ENCODE measurements around the gene ATP10A. TPM values are rescaled to one million over a fixed set of nuclear protein-coding genes. Genes with fewer than 3 reads are reported as not detected.

Gene ATP10A
- total and polyA plus RNA-seq, 2 experiments from 2014 or later: not detected

DNA sequence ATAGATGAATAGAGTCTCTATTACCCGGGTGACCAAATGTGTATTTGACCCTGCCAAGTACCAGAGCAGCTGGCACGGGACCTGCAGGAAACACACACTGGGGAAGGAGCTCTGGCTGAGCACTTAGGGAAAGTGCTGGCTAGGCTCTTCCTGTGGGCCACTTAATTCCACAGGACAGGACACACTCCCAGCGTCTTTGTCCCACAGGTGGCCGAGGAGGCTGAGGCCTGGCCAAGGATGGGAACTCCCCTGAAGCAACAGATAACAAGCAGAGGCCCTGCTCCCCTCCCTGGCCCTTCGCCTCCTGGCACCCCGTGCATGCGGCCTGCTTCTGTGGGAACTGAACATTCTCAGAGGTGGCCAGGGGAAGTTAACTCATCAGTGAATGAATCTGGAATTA is 180.8 kb downstream of the ATP10A start:
- no peaks in the 10 kb centered on the region for H3K9me3 ChIP-seq (ENCODE audit: low read depth)
- H3K4me1 ChIP-seq (ENCODE audit: low read depth): no peaks in the 10 kb centered on the region
- H3K4me3 ChIP-seq: no peak overlapping the region
- no peak for DNase-seq (ENCODE audit: low read depth in 1 of 2, low spot score in 1 of 2)
- H3K27me3 ChIP-seq: no peaks in the 10 kb centered on the region
- H3K27ac ChIP-seq: no peak overlapping the region
- TF ChIP-seq, protein P1, sequence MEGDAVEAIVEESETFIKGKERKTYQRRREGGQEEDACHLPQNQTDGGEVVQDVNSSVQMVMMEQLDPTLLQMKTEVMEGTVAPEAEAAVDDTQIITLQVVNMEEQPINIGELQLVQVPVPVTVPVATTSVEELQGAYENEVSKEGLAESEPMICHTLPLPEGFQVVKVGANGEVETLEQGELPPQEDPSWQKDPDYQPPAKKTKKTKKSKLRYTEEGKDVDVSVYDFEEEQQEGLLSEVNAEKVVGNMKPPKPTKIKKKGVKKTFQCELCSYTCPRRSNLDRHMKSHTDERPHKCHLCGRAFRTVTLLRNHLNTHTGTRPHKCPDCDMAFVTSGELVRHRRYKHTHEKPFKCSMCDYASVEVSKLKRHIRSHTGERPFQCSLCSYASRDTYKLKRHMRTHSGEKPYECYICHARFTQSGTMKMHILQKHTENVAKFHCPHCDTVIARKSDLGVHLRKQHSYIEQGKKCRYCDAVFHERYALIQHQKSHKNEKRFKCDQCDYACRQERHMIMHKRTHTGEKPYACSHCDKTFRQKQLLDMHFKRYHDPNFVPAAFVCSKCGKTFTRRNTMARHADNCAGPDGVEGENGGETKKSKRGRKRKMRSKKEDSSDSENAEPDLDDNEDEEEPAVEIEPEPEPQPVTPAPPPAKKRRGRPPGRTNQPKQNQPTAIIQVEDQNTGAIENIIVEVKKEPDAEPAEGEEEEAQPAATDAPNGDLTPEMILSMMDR (IDR thresholded peaks at IDR 0.05; ENCODE audit: low read depth, low read length): no peak
- H3K36me3 ChIP-seq: no peaks in the 10 kb centered on the region

DNA sequence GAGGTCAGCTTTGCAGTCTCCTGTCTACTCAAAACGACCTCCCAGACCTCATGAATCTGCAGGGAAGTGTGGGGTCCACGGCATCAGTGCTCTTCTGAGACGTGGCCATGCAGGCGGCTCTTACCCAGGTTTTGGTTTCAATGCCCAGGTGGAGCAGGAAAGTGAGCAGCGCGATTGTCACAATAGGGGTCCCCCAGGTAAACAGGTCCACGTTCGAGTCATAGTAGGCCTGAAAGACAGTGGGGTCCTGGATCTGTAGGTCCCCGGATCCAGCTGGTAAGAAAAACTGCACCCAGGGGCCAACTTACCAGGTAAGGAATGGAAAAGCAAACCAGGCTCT is 182.5 kb downstream of the ATP10A start:
- Histone ChIP-seq H3K36me3 (no peaks in the 10 kb centered on the region), H3K4me3 (no peak overlapping the region), H3K9me3 (ENCODE audit: low read depth) (no peaks in the 10 kb centered on the region), H3K27ac (no peak overlapping the region), H3K27me3 (no peaks in the 10 kb centered on the region), H3K4me1 (ENCODE audit: low read depth) (no peaks in the 10 kb centered on the region)
- no peak for DNase-seq (ENCODE audit: low read depth in 1 of 2, low spot score in 1 of 2)
- TF ChIP-seq, protein P1 (IDR thresholded peaks at IDR 0.05; ENCODE audit: low read depth, low read length): no peak

DNA sequence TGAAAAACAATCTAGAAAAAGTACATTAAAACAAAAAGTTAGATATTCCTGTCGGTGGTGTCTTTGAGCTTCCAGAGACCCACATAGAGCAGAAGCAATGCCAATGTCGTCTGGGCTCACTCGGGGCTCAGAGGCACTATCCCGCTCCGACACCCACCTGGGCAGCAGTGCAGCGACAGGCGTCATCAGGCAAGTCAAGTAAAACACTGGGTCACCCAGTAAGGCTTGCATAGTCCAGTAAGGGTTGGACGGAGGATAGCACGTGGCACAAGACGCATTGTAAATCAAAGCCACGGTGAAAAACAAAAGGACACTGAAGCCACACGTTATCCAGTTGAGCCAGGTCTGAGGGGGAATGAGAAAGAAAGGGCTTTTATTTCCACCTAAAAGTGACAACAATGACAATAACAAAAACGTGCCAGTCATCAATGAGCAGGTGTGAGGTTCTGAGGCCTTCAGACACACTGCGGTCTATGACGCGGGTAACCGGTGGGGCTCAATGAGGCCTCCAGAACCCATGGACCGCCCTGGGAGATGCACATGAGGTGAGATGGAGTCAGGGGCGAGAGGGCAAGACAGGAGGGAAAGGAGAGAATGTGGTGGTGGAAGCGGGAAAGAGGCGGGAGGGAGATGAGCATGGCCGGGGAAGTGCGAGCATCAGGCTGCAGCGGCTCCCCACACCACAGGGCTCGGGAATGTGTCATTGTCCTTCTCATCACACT is 183.0 kb downstream of the ATP10A start:
- H3K36me3 ChIP-seq: no peaks in the 10 kb centered on the region
- no peak overlapping the region for H3K4me3 ChIP-seq
- no peak overlapping the region for H3K27ac ChIP-seq
- no peak for DNase-seq (ENCODE audit: low read depth in 1 of 2, low spot score in 1 of 2)
- no peaks in the 10 kb centered on the region for H3K27me3 ChIP-seq
- no peaks in the 10 kb centered on the region for H3K9me3 ChIP-seq (ENCODE audit: low read depth)
- no peaks in the 10 kb centered on the region for H3K4me1 ChIP-seq (ENCODE audit: low read depth)
- TF ChIP-seq, protein P1 (IDR thresholded peaks at IDR 0.05; ENCODE audit: low read depth, low read length): no peak

DNA sequence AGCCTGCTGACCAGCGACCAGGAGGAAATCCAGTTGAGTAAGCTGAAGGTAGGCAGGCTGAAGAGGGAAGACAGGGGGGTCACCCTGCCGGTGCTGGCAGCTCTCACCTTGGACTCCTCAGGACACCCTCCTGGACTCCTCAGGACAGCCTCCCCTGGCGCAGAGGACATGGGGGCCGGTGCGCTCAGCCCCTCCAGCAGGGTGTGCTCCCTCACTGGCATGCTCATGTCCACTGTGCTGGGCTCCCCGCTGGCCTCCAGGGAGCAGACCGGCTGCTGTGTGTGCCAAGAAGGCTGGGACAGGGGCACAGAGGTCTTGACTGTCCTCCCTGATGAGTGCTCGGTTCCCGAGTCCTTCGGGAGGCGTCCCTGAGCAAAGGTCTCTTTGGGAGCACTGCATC is 183.6 kb downstream of the ATP10A start:
- Histone ChIP-seq H3K4me1 (ENCODE audit: low read depth) (no peaks in the 10 kb centered on the region), H3K4me3 (no peak overlapping the region), H3K9me3 (ENCODE audit: low read depth) (no peaks in the 10 kb centered on the region), H3K27me3 (no peaks in the 10 kb centered on the region), H3K27ac (no peak overlapping the region), H3K36me3 (no peaks in the 10 kb centered on the region)
- TF ChIP-seq, protein P1 (IDR thresholded peaks at IDR 0.05; ENCODE audit: low read depth, low read length): no peak
- DNase-seq (ENCODE audit: low read depth in 1 of 2, low spot score in 1 of 2): no peak

DNA sequence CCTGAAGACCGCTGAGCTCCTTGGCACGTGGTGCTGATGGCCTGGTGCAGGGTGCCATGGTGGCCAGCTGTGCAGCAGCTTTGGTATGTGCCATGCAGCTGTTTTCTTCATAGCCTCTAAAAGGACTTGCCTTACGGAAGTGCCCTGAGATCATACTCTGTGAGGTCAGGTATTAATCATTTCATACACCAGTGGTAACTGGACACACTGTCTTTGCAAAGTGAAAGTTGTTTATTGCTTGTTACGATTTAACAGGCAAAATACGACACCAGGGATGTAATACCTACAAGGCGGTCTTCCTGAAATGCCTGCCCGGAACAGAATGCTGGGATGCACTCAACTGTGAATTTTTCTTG is 184.6 kb downstream of the ATP10A start:
- no peaks in the 10 kb centered on the region for H3K4me1 ChIP-seq (ENCODE audit: low read depth)
- DNase-seq (ENCODE audit: low read depth in 1 of 2, low spot score in 1 of 2): no peak
- H3K27me3 ChIP-seq: no peaks in the 10 kb centered on the region
- H3K27ac ChIP-seq: no peak overlapping the region
- H3K4me3 ChIP-seq: no peak overlapping the region
- TF ChIP-seq, protein P1 (IDR thresholded peaks at IDR 0.05; ENCODE audit: low read depth, low read length): no peak
- H3K9me3 ChIP-seq (ENCODE audit: low read depth): no peaks in the 10 kb centered on the region
- H3K36me3 ChIP-seq: no peaks in the 10 kb centered on the region
